Neural crest cell (in vitro differentiated cells): ENCODE measurements around the gene PDGFD. TPM values are rescaled to one million over a fixed set of nuclear protein-coding genes. Genes with fewer than 3 reads are reported as not detected.

Experiments
- DNase-seq: peaks from one replicate; pipeline ENCODE4 v3.0.0; 2021; ENCODE audit warnings: low read depth, mixed read lengths, low spot score
- H3K27ac Mint-ChIP-seq: one replicate; pipeline ENCODE4 v1.8.0; 2021; ENCODE audit warnings: mild to moderate bottlenecking, mixed read lengths; ENCODE audit not compliant: unreplicated experiment
- H3K27me3 Mint-ChIP-seq: 2 replicates; pipeline ENCODE4 v1.8.0; 2021; ENCODE audit warnings: low read depth, mild to moderate bottlenecking, mixed read lengths
- H3K36me3 Mint-ChIP-seq: 2 replicates; pipeline ENCODE4 v1.8.0; 2021; ENCODE audit warnings: low read depth, mild to moderate bottlenecking, mixed read lengths
- H3K4me1 Mint-ChIP-seq: 2 replicates; pipeline ENCODE4 v1.8.0; 2021; ENCODE audit warnings: mixed read lengths
- H3K4me3 Mint-ChIP-seq: one replicate; pipeline ENCODE4 v1.8.0; 2021; ENCODE audit warnings: mild to moderate bottlenecking, mixed read lengths
- H3K9me3 Mint-ChIP-seq: 2 replicates; pipeline ENCODE4 v1.8.0; 2021; ENCODE audit warnings: mixed read lengths
- total RNA-seq: library from RNA; stranded (reverse); gene quantifications from 2 replicates; pipeline ENCODE4 v1.2.1, GENCODE V29; 2021
- TF ChIP-seq, protein P1 (sequence below): fragments of 200-600 bp; sonication (generic); conservative IDR thresholded peaks from 2 replicates; pipeline ENCODE4 v1.5.0; 2021; ENCODE audit warnings: antibody characterized with exemption, mild to moderate bottlenecking

Gene PDGFD
- total RNA-seq, 1 donor from 2014 or later = 3.4 TPM

DNA sequence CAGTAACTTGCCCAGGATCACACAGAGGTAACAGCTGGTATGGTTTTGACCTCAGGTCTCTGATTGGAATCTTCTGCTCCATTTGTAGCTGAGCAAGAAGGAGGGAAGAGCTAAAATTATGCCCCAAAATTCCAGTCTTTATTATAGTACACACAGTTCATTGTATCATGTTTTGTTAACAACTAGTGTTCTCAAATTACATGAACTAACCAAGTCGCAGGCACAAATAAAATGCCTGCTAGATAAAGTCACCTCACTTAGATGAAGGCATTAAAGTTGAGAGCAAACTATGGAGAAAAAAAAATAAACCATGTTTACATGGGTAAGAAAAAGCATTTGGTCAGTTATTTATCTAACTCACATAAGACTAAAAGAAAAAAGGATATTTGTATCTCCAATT, 58.8 kb downstream of the PDGFD start:
- no peak for DNase-seq
- H3K27me3 Mint-ChIP-seq = no peaks in the 10 kb centered on the region
- no peaks in the 10 kb centered on the region for H3K4me1 Mint-ChIP-seq
- H3K36me3 Mint-ChIP-seq = no peaks in the 10 kb centered on the region
- H3K9me3 Mint-ChIP-seq = no peaks in the 10 kb centered on the region
- H3K27ac Mint-ChIP-seq = no peak overlapping the region
- TF ChIP-seq, protein P1, sequence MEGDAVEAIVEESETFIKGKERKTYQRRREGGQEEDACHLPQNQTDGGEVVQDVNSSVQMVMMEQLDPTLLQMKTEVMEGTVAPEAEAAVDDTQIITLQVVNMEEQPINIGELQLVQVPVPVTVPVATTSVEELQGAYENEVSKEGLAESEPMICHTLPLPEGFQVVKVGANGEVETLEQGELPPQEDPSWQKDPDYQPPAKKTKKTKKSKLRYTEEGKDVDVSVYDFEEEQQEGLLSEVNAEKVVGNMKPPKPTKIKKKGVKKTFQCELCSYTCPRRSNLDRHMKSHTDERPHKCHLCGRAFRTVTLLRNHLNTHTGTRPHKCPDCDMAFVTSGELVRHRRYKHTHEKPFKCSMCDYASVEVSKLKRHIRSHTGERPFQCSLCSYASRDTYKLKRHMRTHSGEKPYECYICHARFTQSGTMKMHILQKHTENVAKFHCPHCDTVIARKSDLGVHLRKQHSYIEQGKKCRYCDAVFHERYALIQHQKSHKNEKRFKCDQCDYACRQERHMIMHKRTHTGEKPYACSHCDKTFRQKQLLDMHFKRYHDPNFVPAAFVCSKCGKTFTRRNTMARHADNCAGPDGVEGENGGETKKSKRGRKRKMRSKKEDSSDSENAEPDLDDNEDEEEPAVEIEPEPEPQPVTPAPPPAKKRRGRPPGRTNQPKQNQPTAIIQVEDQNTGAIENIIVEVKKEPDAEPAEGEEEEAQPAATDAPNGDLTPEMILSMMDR = no peak
- no peak overlapping the region for H3K4me3 Mint-ChIP-seq

DNA sequence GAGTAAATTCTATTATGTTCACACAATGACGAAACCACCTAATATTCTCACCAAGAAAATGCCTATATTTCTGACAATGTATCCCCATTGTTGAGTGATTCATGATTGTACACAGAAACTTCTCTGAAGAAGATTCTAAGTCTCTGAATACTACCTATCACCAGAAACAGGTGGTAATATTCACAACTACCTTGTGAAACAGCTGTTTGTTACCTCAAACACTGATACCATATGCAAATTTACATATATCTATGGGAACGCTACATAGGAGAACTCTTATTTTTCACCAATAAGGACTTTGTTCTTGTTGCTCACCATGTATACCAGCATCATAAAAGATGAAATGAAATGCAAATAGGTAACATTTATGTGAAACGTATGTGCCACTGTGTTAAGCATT, 59.3 kb downstream of the PDGFD start:
- Mint-ChIP-seq H3K4me1 (no peaks in the 10 kb centered on the region), H3K27me3 (no peaks in the 10 kb centered on the region), H3K9me3 (no peaks in the 10 kb centered on the region), H3K36me3 (no peaks in the 10 kb centered on the region), H3K4me3 (no peak overlapping the region), H3K27ac (no peak overlapping the region)
- DNase-seq = no peak
- TF ChIP-seq, protein P1 = no peak

DNA sequence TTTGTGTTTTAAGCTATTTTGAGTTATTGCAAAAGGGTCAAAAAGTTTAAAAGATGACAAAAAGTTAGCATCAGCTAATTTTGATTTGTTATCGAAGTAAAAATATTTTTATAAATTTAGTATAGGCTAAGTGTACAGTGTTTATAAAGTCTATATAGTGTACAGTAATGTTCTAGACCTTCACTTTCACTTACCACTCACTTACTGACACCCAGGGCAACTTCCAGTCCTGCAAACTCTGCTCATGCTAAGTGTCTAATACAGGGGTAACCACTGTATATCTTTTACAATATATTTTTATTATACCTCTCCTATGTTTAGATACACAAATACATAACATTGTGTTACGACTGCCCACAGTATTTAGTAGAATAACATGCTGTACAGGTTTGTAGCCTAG, 59.7 kb downstream of the PDGFD start:
- H3K4me1 Mint-ChIP-seq = no peaks in the 10 kb centered on the region
- TF ChIP-seq, protein P1 = no peak
- DNase-seq = no peak
- no peaks in the 10 kb centered on the region for H3K9me3 Mint-ChIP-seq
- H3K36me3 Mint-ChIP-seq = no peaks in the 10 kb centered on the region
- H3K27me3 Mint-ChIP-seq = no peaks in the 10 kb centered on the region
- H3K27ac Mint-ChIP-seq = no peak overlapping the region
- no peak overlapping the region for H3K4me3 Mint-ChIP-seq

DNA sequence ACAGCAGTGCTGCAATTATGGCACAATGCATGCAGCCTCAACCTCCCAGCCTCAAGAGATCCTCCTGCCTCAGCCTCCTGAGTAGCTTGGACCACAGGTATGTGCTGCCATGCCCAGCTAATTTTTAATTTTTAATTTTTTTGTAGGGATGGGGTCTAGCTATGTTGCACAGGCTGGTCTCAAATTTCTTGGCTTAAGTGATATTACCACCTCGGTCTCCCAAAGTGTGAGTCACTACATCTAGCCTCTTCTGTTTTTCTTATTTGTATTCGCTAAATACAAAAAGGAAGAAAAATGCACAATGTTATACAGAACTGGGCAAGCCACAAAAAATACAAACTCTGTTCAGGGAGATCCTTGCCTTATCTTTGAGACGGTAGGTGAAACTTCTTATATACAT, 65.4 kb downstream of the PDGFD start:
- Mint-ChIP-seq H3K4me3 (no peak overlapping the region), H3K9me3 (no peaks in the 10 kb centered on the region), H3K4me1 (no peaks in the 10 kb centered on the region), H3K36me3 (no peaks in the 10 kb centered on the region), H3K27ac (no peak overlapping the region), H3K27me3 (no peaks in the 10 kb centered on the region)
- no peak for DNase-seq
- TF ChIP-seq, protein P1 = no peak

DNA sequence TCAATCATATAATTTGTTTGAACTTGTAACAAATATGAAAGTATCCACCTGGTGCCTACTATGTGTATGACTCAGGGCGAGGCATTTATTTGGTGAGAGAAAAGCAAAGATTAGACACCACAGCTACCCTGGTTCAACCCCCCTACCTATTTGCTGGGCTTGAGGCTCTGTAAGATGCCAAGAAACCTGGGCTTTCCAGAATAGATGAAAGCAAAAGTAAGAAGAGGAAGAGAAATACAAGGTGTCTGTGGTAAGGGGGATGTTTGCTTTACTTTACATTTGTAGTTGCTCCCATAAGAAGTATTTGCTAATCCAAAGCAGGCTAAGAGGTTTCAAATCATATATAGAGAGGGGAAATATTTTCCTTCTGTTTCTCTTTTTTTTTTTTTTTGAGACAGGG, 65.8 kb downstream of the PDGFD start:
- Mint-ChIP-seq H3K9me3 (no peaks in the 10 kb centered on the region), H3K4me3 (no peak overlapping the region), H3K4me1 (no peaks in the 10 kb centered on the region), H3K27ac (no peak overlapping the region), H3K27me3 (no peaks in the 10 kb centered on the region), H3K36me3 (no peaks in the 10 kb centered on the region)
- TF ChIP-seq, protein P1 = no peak
- no peak for DNase-seq

DNA sequence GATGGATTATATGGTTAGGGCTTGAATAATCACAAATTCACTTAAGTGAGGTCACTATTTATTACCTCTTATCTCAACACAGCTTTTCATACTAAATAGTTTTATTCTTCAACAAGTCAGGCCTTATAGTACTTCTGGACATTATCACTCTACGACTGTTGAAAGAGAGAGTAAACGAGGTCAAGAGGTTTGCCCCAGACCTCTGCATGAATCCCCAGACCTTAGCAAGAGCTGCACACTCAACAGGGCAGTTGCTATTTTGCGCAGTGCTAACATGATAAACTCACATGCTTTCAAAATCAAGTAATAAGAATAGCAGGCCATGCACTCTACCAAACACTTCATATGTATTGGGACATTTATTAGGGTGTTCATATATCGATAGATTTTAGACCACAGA, 67.0 kb downstream of the PDGFD start:
- TF ChIP-seq, protein P1 = no peak
- DNase-seq = no peak
- no peaks in the 10 kb centered on the region for H3K9me3 Mint-ChIP-seq
- H3K27me3 Mint-ChIP-seq = no peaks in the 10 kb centered on the region
- no peak overlapping the region for H3K27ac Mint-ChIP-seq
- no peak overlapping the region for H3K4me3 Mint-ChIP-seq
- no peaks in the 10 kb centered on the region for H3K36me3 Mint-ChIP-seq
- H3K4me1 Mint-ChIP-seq = no peaks in the 10 kb centered on the region
